H1 (cell line): ENCODE measurements around the gene VTI1B. TPM values are rescaled to one million over a fixed set of nuclear protein-coding genes. Genes with fewer than 3 reads are reported as not detected.

Experiments
- CTCF ChIA-PET: fragments of 300-600 bp; sonication (Branson Sonifier 250); formaldehyde crosslinking; loops from one replicate; lab custom pipeline; 2021; ENCODE audit not compliant: partially characterized antibody; lab: Charles Lee
- POLR2A ChIA-PET: fragments of 300-600 bp; sonication (Branson Sonifier 250); formaldehyde crosslinking; loops from one replicate; lab custom pipeline; 2021; ENCODE audit warnings: inconsistent platforms; ENCODE audit not compliant: partially characterized antibody; lab: Charles Lee
- DNase-seq, 2 experiments: peaks; one replicate each; pipeline versions ENCODE4 v3.0.0 to v3.0.0-alpha.2; 2010 to 2022; ENCODE audit warnings: low spot score in 2 of 2, low read depth in 1 of 2, mixed read lengths in 1 of 2
- FAIRE-seq: peaks from 2 replicates; lab custom pipeline; 2011; peaks lifted over from hg19 to GRCh38; lab: Jason Lieb, UNC
- H2AFZ ChIP-seq: 2 replicates; pipeline ENCODE4 v1.8.1; 2012; ENCODE audit warnings: low read length, inconsistent platforms
- H2AK5ac ChIP-seq: 2 replicates; pipeline ENCODE4 v1.6.1; 2013; ENCODE audit warnings: low read depth, low read length
- H2BK120ac ChIP-seq: replicated peaks from 2 replicates; pipeline ENCODE3; 2013; ENCODE audit warnings: low read depth, low read length, inconsistent platforms
- H2BK12ac ChIP-seq: 2 replicates; pipeline ENCODE4 v1.6.1; 2013; ENCODE audit warnings: low read depth, low read length
- H2BK15ac ChIP-seq: 2 replicates; pipeline ENCODE4 v1.6.1; 2013; ENCODE audit warnings: low read length
- H2BK20ac ChIP-seq: 2 replicates; pipeline ENCODE4 v1.6.1; 2013; ENCODE audit warnings: low read length
- H2BK5ac ChIP-seq: 2 replicates; pipeline ENCODE4 v1.6.1; 2013; ENCODE audit warnings: low read depth, low read length
- H3K14ac ChIP-seq: 2 replicates; pipeline ENCODE4 v1.6.1; 2013; ENCODE audit warnings: inconsistent platforms; ENCODE audit not compliant: insufficient read length
- H3K18ac ChIP-seq: 2 replicates; pipeline ENCODE4 v1.6.1; 2013; ENCODE audit warnings: low read length; ENCODE audit errors: extremely low read depth
- H3K23ac ChIP-seq: 2 replicates; pipeline ENCODE4 v1.6.1; 2013; ENCODE audit warnings: inconsistent platforms; ENCODE audit not compliant: insufficient read length
- H3K23me2 ChIP-seq: 2 replicates; pipeline ENCODE4 v1.6.1; 2013; ENCODE audit warnings: low read depth, low read length
- H3K27ac ChIP-seq: 2 replicates; pipeline ENCODE4 v1.6.1; 2011; ENCODE audit warnings: low read depth, low read length, inconsistent platforms
- H3K27me3 ChIP-seq, 4 experiments: replicated peaks in 1 of 4; 1 replicate in 1 of 4; 2 replicates in 3 of 4; pipeline versions ENCODE4 v1.6.1 to v1.8.1; 2011 to 2013; ENCODE audit warnings: low read length in 3 of 4, mild to moderate bottlenecking in 3 of 4, inconsistent platforms in 2 of 4, mixed read lengths in 2 of 4, moderate library complexity in 1 of 4; ENCODE audit not compliant: control insufficient read depth in 3 of 4, insufficient read depth in 3 of 4; ENCODE audit errors: extremely low read depth in 1 of 4
- H3K36me3 ChIP-seq, 4 experiments: 2 replicates each; pipeline versions ENCODE4 v1.6.1 to v1.8.1; 2011 to 2013; ENCODE audit warnings: mild to moderate bottlenecking in 4 of 4, low read length in 3 of 4, moderate library complexity in 2 of 4, control low read depth in 1 of 4, inconsistent platforms in 1 of 4; ENCODE audit not compliant: insufficient read depth in 4 of 4, control insufficient read depth in 2 of 4
- H3K4ac ChIP-seq: replicated peaks from 2 replicates; pipeline ENCODE3; 2013; ENCODE audit warnings: low read length, low read depth, mixed read lengths, inconsistent platforms; ENCODE audit not compliant: insufficient read length
- H3K4me1 ChIP-seq, 4 experiments: replicated peaks in 1 of 4; 1 replicate in 1 of 4; 2 replicates in 3 of 4; pipeline versions ENCODE4 v1.6.1 to v1.8.1; 2011 to 2013; ENCODE audit warnings: low read length in 3 of 4, inconsistent platforms in 2 of 4, mixed read lengths in 1 of 4; ENCODE audit not compliant: insufficient read depth in 4 of 4, control insufficient read depth in 3 of 4
- H3K4me2 ChIP-seq, 2 experiments: 2 replicates each; pipeline versions ENCODE4 v1.6.1 to v1.8.1; 2011 to 2013; ENCODE audit warnings: low read depth in 2 of 2, low read length in 2 of 2, control low read depth in 1 of 2, inconsistent platforms in 1 of 2, mild to moderate bottlenecking in 1 of 2; ENCODE audit not compliant: insufficient read depth in 1 of 2
- H3K4me3 ChIP-seq, 4 experiments: fragments of 200-600, 300-600 bp in 1 of 4; sonication (generic), shearing (Covaris generic), sonication (Bioruptor Twin) in 1 of 4; 2 replicates each; pipeline versions ENCODE4 v1.5.1 to v1.8.1; 2011 to 2016; ENCODE audit warnings: low read length in 4 of 4, low read depth in 3 of 4, control low read depth in 2 of 4, inconsistent platforms in 2 of 4, mild to moderate bottlenecking in 2 of 4, mixed read lengths in 1 of 4, moderate library complexity in 1 of 4; ENCODE audit not compliant: insufficient read depth in 2 of 4; ENCODE audit errors: extremely low read depth in 1 of 4
- H3K56ac ChIP-seq: replicated peaks from 2 replicates; pipeline ENCODE3; 2013; ENCODE audit warnings: low read depth, mild to moderate bottlenecking, mixed read lengths, low read length, inconsistent platforms; ENCODE audit not compliant: insufficient read length
- H3K79me1 ChIP-seq: 2 replicates; pipeline ENCODE4 v1.6.1; 2013; ENCODE audit warnings: low read depth, low read length, control low read depth
- H3K79me2 ChIP-seq, 2 experiments: 2 replicates each; pipeline versions ENCODE4 v1.6.1 to v1.8.1; 2012 to 2013; ENCODE audit warnings: low read length in 2 of 2, mild to moderate bottlenecking in 2 of 2, inconsistent platforms in 1 of 2; ENCODE audit not compliant: insufficient read depth in 2 of 2, control insufficient read depth in 1 of 2
- H3K9ac ChIP-seq, 4 experiments: replicated peaks in 1 of 4; 1 replicate in 1 of 4; 2 replicates in 3 of 4; pipeline versions ENCODE4 v1.6.1 to v1.8.1; 2011 to 2013; ENCODE audit warnings: low read depth in 3 of 4, low read length in 3 of 4, control low read depth in 2 of 4, mild to moderate bottlenecking in 2 of 4, moderate library complexity in 2 of 4, inconsistent platforms in 1 of 4; ENCODE audit errors: extremely low read depth in 1 of 4
- H3K9me3 ChIP-seq, 2 experiments: 2 replicates each; pipeline versions ENCODE4 v1.6.1 to v1.8.1; 2012 to 2013; ENCODE audit warnings: mild to moderate bottlenecking in 2 of 2, moderate library complexity in 2 of 2, control low read depth in 1 of 2, inconsistent platforms in 1 of 2, low read depth in 1 of 2, low read length in 1 of 2, mixed read lengths in 1 of 2; ENCODE audit not compliant: insufficient read depth in 2 of 2
- H4K20me1 ChIP-seq, 2 experiments: replicated peaks in 1 of 2; 2 replicates each; pipeline versions ENCODE3 to v1.8.1; 2011 to 2013; ENCODE audit warnings: inconsistent platforms in 2 of 2, low read length in 2 of 2, mild to moderate bottlenecking in 1 of 2; ENCODE audit not compliant: insufficient read depth in 2 of 2, control insufficient read depth in 1 of 2
- H4K5ac ChIP-seq: 2 replicates; pipeline ENCODE4 v1.6.1; 2013; ENCODE audit warnings: low read length, low read depth, mixed read lengths, inconsistent platforms; ENCODE audit not compliant: insufficient read length
- H4K8ac ChIP-seq: 2 replicates; pipeline ENCODE4 v1.8.0; 2013; ENCODE audit warnings: mild to moderate bottlenecking, moderate library complexity, low read length, inconsistent platforms; ENCODE audit not compliant: insufficient read depth; ENCODE audit errors: extremely low read depth
- H4K91ac ChIP-seq: replicated peaks from 2 replicates; pipeline ENCODE3; 2013; ENCODE audit warnings: low read length, mixed read lengths, inconsistent platforms; ENCODE audit not compliant: insufficient read length
- POLR2A ChIP-seq, 2 experiments: IDR thresholded peaks; 1 replicate in 1 of 2; 2 replicates in 1 of 2; pipeline ENCODE4 v1.6.1; 2011; ENCODE audit warnings: low read depth in 2 of 2, low read length in 2 of 2, mild to moderate bottlenecking in 2 of 2; ENCODE audit errors: control extremely low read depth in 1 of 2
- YY1 ChIP-seq: IDR thresholded peaks from 2 replicates; pipeline ENCODE4 v1.6.1; 2011; ENCODE audit warnings: low read depth, mild to moderate bottlenecking, low read length
- WGBS, 2 experiments: shearing (Covaris generic) in 1 of 2; methylation state at CpG; one replicate each; pipeline versions ENCODE4 v1.1.6 to v1.1.7; 2013 to 2015; ENCODE audit warnings: low lambda C conversion rate in 2 of 2, mixed read lengths in 2 of 2, inconsistent platforms in 1 of 2, low coverage in 1 of 2, missing lambda C conversion rate in 1 of 2; ENCODE audit not compliant: insufficient replicate concordance in 2 of 2, insufficient coverage in 1 of 2, insufficient read length in 1 of 2; ENCODE audit errors: extremely low coverage in 1 of 2, missing lambda C conversion rate in 1 of 2; 5-methylcytosine and 5-hydroxymethylcytosine counted together
- polyA plus RNA-seq, 7 experiments: library from polyadenylated mRNA; depleted of rRNA in 3 of 7; stranded (reverse) in 5 of 7; unstranded in 2 of 7; fragments of >200 nt in 5 of 7; fragments of 200-250 nt in 2 of 7; gene quantifications; 1 replicate in 5 of 7; 2 replicates in 1 of 7; 4 replicates in 1 of 7; pipeline versions ENCODE4 v1.2.1 to v1.2.3, GENCODE V29; 2011 to 2013; ENCODE audit warnings: missing spikeins in 2 of 7, mixed read lengths in 2 of 7
- total RNA-seq: library from RNA; stranded (reverse); fragmentation: NEBNext Ultra II Directional; extraction: Animal tissue kit (Norgen Biotek cat#: 25700); gene quantifications from 2 replicates; pipeline ENCODE4 v1.2.1, GENCODE V29; 2021

Gene VTI1B
- total and polyA plus RNA-seq, 2 of the 8 experiments (the other 6 are each of a cell fraction or from before 2014, with no cell fraction given), result 28.1 to 98.7 TPM

GRCh38 chr14:67646131-67646530 lies 28.3 kb downstream of the VTI1B start:
- no peak overlapping the region for H4K8ac ChIP-seq
- H2BK15ac ChIP-seq, result no peak overlapping the region
- H2AK5ac ChIP-seq, result no peak overlapping the region
- H3K79me2 ChIP-seq, result no peaks in the 10 kb centered on the region
- no peak overlapping the region for H2BK120ac ChIP-seq
- no peak for FAIRE-seq
- H3K4me2 ChIP-seq, result no peak overlapping the region
- no peak overlapping the region for H2AFZ ChIP-seq
- H3K36me3 ChIP-seq, result peaks cover 6 to 50% (median 42%) of the 10 kb centered on the region in 4 experiments
- no peak overlapping the region for H3K56ac ChIP-seq
- H3K23me2 ChIP-seq, result no peaks in the 10 kb centered on the region
- H4K91ac ChIP-seq, result no peak overlapping the region
- no peak overlapping the region for H3K4ac ChIP-seq
- H3K18ac ChIP-seq, result no peak overlapping the region
- CTCF ChIA-PET, result no interaction called here
- H4K5ac ChIP-seq, result no peak overlapping the region
- H2BK20ac ChIP-seq, result no peak overlapping the region
- H3K9me3 ChIP-seq, result no peaks in the 10 kb centered on the region
- H3K4me1 ChIP-seq, result no peaks in the 10 kb centered on the region
- H3K23ac ChIP-seq, result no peak overlapping the region
- no peaks in the 10 kb centered on the region for H3K79me1 ChIP-seq
- no peak overlapping the region for H3K9ac ChIP-seq
- no peaks in the 10 kb centered on the region for H4K20me1 ChIP-seq
- no peak overlapping the region for H2BK12ac ChIP-seq
- TF ChIP-seq YY1 (no peak), POLR2A (IDR thresholded peaks at IDR 0.05; ENCODE audit: control extremely low read depth in 1 of 2, low read depth in 2 of 2, low read length in 2 of 2) (peak in 1 of 2 experiments; percentile 17; a peak in 1 of 3 replicates)
- TF ChIP-seq, all 59 proteins: peak for 1
- no peak overlapping the region for H3K14ac ChIP-seq
- H2BK5ac ChIP-seq, result no peak overlapping the region
- no peaks in the 10 kb centered on the region for H3K27me3 ChIP-seq
- no peak overlapping the region for H3K27ac ChIP-seq
- no peak for DNase-seq
- WGBS, 2 experiments, result 90% methylated on average over 3 of the region's 3 CpGs; no CpG with 5 or more reads in 1 of the 2 experiments
- H3K4me3 ChIP-seq, result no peak overlapping the region
- POLR2A ChIA-PET, result no interaction called here
